ENCODE data around the gene THAP4.
A peak's percentile ranks its signal among the peaks of the same experiment; 100 is the strongest.
"Not testable (repeated sequence)": the region's sequence is repeated elsewhere in the genome, so short reads cannot be mapped to it uniquely, and the experiment has no call there.

THAP4 gene

GRCh38 chr2:241671457-241672240 is 34.7 kb upstream of the THAP4 start:
- TF ChIP-seq CTCF (IDR thresholded peaks at IDR 0.05; ENCODE audit: low read depth, low read length) = no peak
- H3K4me3 ChIP-seq (ENCODE audit: low read depth, low read length) = no peak overlapping the region

- H3K4me3 ChIP-seq (ENCODE audit: low read depth, low read length) = no peak overlapping the region
- TF ChIP-seq CTCF (IDR thresholded peaks at IDR 0.05; ENCODE audit: low read depth, low read length) = no peak
Observed at GRCh38 chr2:241670333-241671110, 33.6 kb upstream of the THAP4 start.

GRCh38 chr2:241668839-241669238 is 31.9 kb upstream of the THAP4 start:
- no peak overlapping the region for H3K4me3 ChIP-seq (ENCODE audit: low read depth, low read length)
- TF ChIP-seq CTCF (IDR thresholded peaks at IDR 0.05; ENCODE audit: low read depth, low read length) = no peak

GRCh38 chr2:241668354-241668753 is 31.4 kb upstream of the THAP4 start:
- H3K4me3 ChIP-seq (ENCODE audit: low read depth, low read length) = no peak overlapping the region
- TF ChIP-seq CTCF (IDR thresholded peaks at IDR 0.05; ENCODE audit: low read depth, low read length) = no peak

GRCh38 chr2:241666627-241667400 is 29.9 kb upstream of the THAP4 start:
- no peak overlapping the region for H3K4me3 ChIP-seq (ENCODE audit: low read depth, low read length)
- no peak for TF ChIP-seq CTCF (IDR thresholded peaks at IDR 0.05; ENCODE audit: low read depth, low read length)

GRCh38 chr2:241665731-241666440 is 28.9 kb upstream of the THAP4 start:
- 0 out of 2 replicates have a peak overlapping the region, but pooled peaks have one; percentile 10 for H3K4me3 ChIP-seq (ENCODE audit: low read depth, low read length)

GRCh38 chr2:241662731-241663130 is 25.8 kb upstream of the THAP4 start:
- H3K4me3 ChIP-seq (ENCODE audit: low read depth, low read length) = not testable (repeated sequence)

More at GRCh38 chr2:241665731-241666440, 28.9 kb upstream of the THAP4 start:
- TF ChIP-seq CTCF (IDR thresholded peaks at IDR 0.05; ENCODE audit: low read depth, low read length) = no peak

All from WI38 (cell line).